22Rv1 (cell line): ENCODE results near the gene CHD3.

Experiments
- CTCF ChIP-seq: fragments of 450-650 bp; IDR thresholded peaks from 2 replicates; pipeline ENCODE4 v1.5.1; 2017; ENCODE audit warnings: mild to moderate bottlenecking
- ZFX ChIP-seq: fragments of 450-650 bp; IDR thresholded peaks from 2 replicates; pipeline ENCODE4 v1.6.1; 2017; ENCODE audit warnings: antibody characterized with exemption, borderline replicate concordance

- TF ChIP-seq CTCF (peak; percentile 83), ZFX (no peak)
Measured at GRCh38 chr17:7912927-7913524, 24.4 kb downstream of the CHD3 start.
